ENCODE data around the gene MILR1.
"Not testable (repeated sequence)": the region's sequence is repeated elsewhere in the genome, so short reads cannot be mapped to it uniquely, and the experiment has no call there.

Gene MILR1, protein sequence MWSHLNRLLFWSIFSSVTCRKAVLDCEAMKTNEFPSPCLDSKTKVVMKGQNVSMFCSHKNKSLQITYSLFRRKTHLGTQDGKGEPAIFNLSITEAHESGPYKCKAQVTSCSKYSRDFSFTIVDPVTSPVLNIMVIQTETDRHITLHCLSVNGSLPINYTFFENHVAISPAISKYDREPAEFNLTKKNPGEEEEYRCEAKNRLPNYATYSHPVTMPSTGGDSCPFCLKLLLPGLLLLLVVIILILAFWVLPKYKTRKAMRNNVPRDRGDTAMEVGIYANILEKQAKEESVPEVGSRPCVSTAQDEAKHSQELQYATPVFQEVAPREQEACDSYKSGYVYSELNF

DNA sequence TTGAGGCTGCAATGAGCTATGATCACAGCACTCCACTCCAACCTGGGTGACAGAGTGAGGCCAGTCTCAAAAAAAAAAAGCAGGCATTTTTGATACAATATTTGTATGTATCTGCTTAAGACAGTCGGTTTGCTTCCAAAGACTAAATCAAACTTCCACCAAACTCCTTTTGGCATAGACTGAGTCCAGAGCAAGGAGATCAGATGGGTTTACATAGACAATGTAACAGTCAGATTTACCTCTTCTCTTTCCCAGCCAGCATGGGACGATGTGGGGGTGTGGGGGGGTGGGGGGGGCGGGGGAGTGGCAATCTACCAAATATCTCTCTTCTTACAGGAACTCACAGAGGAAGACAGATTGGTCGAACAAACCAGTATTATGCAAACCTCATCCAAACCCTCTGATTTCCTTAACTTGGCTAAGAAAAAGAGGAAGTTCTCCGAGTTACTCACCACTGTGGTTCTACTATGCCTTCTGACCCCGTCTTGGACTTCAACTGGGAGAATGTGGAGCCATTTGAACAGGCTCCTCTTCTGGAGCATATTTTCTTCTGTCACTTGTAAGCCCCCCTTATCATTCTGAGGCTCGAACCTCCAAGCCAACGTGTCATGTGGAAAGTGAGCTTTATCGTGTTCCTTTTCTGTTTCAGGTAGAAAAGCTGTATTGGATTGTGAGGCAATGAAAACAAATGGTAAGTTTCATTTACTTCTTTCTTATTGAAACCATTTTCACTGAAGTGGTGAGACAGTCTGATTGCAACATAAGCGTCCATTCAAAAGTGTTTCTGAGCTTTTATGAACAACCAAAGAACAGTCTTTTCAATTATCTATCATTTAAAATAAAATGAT, at the start of gene MILR1:
Gene MILR1, plus strand, starts transcription at position 451 of the 848 bp plus-strand sequence. Its CDS starts 54 bp downstream, at position 505.
- no peak for DNase-seq (ENCODE audit: low read depth in 2 of 2)

DNA sequence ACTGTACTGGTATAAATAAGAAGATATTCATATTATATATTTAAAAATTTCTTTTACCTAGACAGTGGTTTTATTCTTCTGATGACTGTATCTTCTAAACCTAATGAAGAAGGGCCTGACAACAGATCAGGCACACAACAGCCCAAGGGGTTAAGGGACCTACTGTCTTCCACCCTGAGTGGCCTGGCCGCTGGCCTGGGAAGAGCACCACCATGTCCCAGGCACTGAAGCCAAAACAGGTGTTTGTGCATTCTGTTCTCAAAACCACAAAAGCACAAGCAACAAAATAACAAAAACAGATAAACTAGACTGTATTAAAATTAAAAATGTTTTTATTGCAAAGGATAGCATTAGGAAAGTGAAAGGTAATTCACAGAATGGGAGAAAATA, 49.2 kb upstream of the MILR1 start:
- DNase-seq (ENCODE audit: low read depth in 2 of 2) = no peak

DNA sequence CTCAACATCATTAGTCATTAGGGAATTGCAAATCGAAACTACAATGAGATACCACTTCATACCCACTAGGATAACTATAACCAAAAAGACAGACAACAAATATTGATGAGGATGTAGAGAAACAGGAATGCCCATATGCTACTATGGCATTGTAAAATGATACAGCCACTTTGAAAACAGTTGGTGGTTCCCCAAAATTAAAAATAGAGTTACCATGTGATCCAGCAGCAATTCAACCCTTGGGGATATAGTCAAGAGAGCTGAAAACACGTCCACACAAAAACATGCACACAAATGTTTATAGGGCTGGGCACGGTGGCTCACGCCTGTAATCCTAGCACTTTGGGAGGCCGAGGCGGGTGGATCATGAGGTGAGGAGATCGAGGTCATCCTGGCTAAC, 48.3 kb upstream of the MILR1 start:
- no peak for DNase-seq (ENCODE audit: low read depth in 2 of 2)

DNA sequence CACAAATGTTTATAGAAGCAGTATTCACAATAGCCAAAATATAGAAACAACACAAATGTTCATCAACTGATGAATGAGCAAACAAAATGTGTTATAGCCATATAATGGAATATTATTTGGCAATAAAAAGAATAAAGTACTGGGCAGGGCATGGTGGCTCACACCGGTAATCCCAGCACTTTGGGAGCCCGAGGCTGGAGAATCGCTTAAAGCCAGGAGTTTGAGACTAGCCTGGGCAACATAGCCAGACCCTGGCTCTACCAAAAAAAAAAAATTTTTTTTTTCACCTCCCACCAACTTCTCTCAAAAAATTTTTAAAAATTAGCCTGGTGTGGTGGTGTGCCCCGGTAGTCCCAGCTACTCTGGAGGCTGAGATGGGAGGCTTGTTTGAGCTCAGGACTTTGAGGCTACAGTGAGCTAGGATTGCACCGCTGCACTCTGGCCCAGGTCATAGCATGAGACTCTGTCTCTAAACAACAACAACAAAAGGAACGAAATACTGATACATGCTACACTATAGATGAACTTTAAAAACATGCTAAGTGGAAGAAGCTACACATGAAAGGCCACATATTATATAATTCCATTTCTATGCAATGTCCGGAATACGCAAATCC, 47.6 kb upstream of the MILR1 start:
- DNase-seq (ENCODE audit: low read depth in 2 of 2) = no peak

- DNase-seq (ENCODE audit: low read depth in 2 of 2) = no peak
These were observed 47.0 kb upstream of the MILR1 start for GRCh38 chr17:64401941-64402340.

GRCh38 chr17:64402469-64402868, 46.4 kb upstream of the MILR1 start:
- DNase-seq (ENCODE audit: low read depth in 2 of 2) = no peak

DNA sequence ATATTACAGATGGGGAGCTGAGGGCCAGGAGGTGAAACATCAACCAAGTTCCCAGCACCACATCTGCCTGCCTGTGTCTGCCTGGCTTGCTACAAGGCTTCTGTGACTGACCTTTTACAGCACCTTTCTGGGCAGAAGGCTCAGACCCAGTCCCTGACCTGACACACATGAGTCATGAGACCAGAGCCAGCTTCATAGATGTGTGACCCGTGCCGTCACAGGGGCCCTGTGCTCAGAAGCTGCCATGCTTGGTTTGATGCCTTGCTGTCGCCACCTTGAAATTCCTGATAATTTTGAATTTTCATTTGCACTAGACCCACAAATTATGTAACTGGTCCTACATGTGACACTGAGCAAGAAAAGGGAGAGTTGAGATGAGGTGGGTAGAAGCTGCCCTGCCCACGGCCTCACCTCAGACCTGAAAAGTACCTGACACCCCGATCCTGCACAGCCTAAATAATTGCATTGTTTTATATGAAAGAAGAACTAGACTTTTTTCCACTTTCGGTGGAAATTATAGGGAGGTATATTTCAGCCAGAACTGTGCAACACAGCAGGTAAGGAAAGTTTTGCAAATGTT, 44.9 kb upstream of the MILR1 start:
- DNase-seq (ENCODE audit: low read depth in 2 of 2) = no peak

- no peak for DNase-seq (ENCODE audit: low read depth in 2 of 2)
These were observed 42.4 kb upstream of the MILR1 start for GRCh38 chr17:64406321-64407200.

DNA sequence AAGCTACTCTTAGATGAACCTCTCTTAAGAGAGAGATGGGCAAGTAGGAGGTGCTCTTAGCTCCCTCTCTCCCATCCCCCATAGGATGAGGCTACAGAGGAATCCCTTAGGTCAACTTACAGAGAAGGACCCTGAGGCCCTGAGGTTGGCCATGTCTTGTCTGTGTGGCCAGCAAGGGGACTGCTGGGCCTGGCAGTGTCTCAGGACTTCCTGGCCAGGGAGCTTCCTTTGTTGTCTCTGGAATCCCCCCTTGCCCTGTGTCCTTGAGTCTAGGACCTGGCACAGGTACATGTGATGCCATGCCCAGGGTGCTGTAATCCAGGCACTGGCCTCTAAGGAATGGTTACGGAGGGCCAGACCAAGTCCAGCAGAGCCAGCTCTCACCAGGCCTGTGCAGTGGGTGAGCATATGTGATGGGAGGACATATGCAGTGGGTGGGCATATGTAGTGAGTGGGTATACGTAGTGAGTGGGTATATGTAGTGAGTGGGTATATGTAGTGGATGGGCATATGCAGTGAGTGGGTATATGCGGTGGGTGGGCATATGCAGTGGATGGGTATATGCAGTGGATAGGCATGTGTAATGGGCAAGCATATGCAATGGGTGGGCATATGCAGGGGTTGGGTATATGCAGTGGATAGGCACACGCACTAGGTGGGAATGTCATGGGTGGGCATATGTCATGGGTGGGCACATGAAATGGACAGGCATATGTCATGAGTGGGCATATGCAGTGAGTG, 38.0 kb upstream of the MILR1 start:
- no peak for DNase-seq (ENCODE audit: low read depth in 2 of 2)

- no peak for DNase-seq (ENCODE audit: low read depth in 2 of 2)
These were observed 36.7 kb upstream of the MILR1 start for GRCh38 chr17:64411999-64412771.

DNA sequence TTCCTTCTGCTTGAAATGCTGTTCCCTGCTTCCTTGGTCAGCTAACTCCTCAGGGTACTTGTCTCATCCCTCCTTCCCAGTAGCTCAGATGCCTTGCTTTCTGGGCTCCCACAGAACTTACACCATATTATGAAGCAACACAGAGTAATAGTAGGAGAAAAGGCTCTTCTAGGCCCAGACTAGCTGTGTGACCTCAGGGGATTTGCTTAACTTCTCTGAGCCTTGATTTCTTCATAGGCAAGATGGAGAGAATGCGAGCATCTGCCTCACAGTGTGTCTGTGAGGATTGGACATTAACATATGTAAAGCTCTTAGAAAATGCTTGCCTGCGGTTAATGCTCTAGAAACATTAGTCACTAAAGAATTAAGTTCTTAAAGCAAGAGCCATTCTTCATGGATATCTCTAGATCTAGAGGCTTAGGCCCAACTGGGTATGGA, 36.0 kb upstream of the MILR1 start:
- DNase-seq (ENCODE audit: low read depth in 2 of 2) = no peak

DNA sequence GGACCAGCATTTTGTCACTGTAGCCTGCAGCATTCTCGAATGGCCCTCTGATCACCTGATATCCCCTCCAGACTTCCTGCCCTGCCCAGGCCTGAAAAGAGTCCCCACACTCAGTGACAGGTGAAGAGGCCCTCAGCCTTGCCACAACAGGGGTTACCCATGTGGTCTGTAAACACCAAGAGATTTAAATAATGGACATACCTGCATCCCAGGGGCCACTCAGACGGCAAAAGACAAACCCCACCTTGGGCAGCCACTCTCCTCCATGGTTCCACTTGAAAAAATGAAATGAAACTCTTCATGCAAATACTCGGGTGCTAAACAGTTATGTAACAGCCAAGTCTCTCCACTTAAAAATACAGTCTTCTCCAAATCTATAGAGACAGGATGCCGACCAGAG, 35.4 kb upstream of the MILR1 start:
- no peak for DNase-seq (ENCODE audit: low read depth in 2 of 2)

GRCh38 chr17:64418506-64419339, 30.2 kb upstream of the MILR1 start:
- DNase-seq (ENCODE audit: low read depth in 2 of 2) = no peak

DNA sequence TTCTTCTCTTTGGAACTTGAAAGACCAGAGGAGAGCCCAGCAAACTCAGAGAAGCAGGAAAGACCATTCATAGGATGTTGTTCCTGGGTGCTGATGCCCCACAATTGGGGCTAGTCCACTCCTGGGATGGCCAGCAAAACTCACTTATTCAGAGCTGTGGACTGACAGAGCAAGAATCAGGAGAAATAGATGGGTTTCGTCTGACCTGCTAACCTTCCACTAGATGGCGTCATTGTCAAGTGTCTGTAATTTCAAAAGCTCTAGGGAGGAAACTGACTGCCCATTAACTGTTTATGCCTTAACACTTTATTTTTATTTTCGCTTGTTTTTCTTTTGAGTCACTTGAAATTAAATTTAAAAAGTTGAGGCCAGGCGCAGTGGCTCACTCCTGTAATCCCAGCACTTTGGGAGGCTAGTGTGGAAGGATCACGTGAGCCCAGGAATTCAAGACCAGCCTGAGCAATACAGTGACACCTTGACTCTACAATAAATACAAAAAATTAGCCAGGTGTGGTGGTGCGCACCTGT, 28.7 kb upstream of the MILR1 start:
- no peak for DNase-seq (ENCODE audit: low read depth in 2 of 2)

- not testable (repeated sequence) for DNase-seq (ENCODE audit: low read depth in 2 of 2)
These were observed 26.8 kb upstream of the MILR1 start for GRCh38 chr17:64422121-64422520.

- DNase-seq (ENCODE audit: low read depth in 2 of 2) = no peak
These were observed 25.0 kb upstream of the MILR1 start for GRCh38 chr17:64423881-64424280.

DNA sequence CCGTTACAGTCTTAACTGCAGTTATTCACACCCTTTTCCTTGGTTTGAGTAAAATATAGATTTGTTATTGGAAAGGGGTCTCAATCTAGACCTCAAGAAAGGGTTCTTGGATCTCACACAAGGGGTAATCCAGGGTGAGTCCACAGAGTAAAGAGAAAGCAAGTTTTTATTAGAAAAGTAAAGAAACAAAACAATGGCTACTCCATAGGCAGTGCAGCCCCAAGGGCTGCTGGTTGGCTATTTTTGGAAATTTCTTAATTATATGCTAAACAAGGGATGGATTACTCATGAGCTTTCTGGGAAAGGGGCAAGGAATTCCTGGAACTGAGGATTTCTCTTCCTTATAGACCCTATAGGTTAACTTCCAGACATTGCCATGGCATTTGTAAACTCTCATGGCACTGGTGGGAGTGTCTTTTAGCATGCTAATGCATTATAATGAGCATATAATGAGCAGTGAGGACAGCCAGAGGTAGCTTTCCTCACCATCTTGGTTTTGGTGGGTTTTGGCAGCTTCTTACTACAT, 24.5 kb upstream of the MILR1 start:
- no peak for DNase-seq (ENCODE audit: low read depth in 2 of 2)

DNA sequence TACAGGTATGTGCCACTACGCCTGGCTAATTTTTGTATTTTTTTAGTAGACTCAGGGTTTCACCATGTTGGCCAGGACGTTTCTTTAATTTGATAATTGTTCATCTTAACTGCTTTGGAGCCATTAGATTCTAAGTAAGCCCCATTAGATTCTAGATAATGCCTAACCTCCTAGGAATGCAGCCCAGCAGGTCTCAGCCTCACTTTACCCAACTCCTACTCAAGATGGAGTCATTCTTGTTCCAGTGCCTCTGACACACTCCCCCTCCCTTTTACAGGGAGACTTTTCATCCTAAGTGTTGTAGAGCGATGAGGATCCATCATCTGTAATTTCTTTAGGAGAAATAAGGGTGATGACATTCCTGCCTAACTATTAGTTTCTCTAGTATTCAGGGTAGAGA, 23.7 kb upstream of the MILR1 start:
- no peak for DNase-seq (ENCODE audit: low read depth in 2 of 2)

Measured in activated CD4-positive, alpha-beta T cell treated with anti-CD3 and anti-CD28 coated beads for 24 hours (primary cell).